Measurements from ENCODE around the gene MXRA8.

Gene MXRA8

DNA sequence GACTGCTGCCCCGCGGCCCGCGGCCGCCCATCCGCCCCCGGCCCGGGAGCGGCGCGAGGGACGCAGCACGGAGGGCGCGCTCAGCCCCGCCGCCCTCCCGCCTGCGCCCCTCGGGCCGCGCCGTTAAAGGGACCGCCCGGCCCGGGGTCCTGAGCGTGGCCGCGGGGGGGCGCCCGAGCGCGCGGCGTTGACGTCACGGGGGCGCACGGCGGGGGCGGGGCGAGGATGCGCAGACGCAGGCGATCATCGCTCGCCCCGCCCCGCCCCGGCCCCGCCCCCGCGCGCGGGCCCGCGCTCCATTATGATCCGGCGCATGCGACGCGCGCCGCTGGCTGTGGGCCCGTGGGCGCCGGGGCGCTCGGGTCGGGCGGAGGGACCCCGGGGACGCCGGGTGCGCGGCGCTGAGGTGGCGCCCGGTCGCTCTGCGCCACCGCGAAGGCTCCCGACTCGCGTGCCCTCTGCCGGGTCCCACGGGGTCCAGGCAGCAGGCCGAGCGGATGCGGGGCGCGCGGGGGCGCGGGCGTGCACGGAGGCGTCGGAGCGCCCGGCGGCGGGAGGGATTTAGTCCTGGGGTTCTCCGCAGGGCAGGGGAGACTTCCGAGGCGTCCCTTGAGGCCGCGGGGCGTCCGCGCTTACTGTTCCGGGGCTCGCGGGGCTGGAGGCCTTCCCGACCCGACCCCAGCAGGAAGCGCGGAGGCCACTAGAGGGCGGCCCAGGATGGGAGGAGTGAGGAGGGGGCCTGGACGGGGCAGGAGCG is 8.9 kb downstream of the MXRA8 start, which contains the start of gene DVL1:
TSS of gene DVL1 (minus strand) at position 163 of the 757 bp plus-strand sequence. CDS start 353 bp downstream, outside the sequence.
- DNase-seq (ENCODE audit: low read depth) = no peak

DNA sequence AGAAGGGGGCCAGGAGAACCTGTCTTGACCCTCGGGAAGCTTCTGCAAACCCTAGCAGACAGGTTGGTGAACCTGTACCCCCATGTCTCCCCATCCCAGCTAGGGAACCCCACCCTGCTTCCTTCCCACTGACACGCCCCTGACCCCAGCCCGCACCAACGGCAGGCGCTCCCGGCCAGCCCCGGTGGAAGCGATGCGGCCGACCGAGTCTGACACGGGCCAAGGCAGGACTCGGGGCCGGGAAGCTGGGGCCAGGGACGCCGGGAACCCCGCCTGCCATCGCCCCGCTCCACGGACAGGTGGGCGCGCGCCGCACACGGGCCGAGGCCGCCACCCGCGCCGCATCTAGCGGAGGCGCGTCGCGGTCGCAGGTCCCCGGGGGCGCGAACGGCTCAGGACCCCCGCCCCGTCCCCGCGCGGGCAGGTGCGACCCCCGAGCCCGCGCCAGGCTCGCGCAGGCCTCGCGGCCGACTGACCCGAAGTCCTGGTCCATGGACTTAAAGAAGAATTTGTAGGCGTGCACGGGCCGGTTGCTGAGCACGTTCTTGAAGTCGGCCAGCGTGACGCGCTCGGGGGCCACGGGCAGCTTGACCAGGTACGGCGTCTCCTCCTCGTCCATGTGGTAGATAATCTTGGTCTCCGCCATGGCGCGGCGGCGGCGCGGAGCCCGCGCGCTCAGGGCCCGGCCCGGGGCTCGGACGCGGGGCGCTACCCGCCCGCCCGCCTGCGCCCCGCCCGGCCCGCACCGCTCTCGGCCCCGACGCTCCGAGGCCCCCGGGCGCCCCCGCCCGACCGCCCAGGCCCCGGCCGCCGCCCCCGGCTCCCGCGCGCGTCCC is 9.7 kb downstream of the MXRA8 start:
- DNase-seq (ENCODE audit: low read depth) = no peak

DNA sequence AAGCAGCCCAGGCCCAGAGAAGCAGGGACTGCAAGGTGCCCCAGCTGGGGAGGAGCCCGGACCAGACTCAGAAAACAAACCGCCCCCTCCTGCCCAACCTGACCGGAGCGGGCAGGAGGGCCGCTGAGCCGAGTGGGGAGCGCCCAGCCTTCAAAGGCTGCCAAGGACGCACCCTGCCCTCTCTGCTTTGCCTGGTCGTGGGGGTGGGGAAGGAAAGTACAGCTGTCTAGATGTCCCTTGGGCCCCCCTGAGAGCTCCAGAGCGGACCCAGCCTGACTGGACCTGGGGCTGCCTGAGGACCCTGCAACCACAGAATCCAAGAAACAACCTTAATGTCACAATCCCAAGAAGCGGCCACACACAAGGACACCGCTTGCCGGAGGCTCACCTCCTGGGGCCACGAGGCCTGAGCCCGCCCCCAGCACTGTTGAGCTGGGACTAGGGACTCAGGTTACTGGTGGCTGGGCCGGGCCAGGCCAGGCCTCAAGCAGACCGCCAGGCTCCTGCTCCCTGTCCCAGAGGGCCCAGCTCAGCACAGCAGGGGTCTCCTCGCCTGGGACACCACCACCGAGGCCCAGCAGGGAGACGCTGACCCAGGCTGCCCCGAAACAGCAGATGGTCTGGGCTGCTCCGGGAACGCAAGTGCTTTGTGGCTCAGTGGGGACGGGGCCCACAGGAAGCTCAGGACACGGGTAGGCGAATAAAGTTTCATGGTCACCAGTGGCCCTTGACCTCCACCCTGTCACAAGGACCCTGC is 10.5 kb downstream of the MXRA8 start:
- no peak for DNase-seq (ENCODE audit: low read depth)

DNA sequence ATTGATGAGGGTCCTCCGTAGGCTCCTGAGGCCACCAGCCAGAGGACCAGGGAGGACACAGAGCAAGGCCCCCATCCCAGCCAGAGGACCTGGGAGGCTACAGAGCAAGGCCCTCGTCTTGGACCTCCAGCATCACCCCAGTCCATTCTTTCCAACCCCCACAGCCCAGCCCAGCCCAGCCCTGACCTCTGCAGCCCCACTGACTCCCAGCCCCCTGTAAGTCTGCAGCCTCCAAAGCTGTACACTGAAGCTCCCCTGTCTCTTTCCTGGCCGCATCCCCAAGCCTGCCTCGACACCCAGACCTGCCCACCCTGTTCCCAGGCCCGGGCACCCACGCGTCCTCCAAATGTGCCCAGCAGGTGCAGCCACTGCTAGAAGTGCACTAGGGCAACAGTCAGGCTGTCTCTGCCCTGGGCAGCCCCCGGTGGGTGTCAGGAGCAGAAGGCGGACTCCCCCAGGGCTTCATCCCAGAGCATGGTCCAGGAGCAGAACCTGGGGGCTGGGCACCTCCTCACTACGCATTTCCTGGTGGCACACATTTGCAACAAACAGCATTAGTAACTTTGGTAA is 11.2 kb downstream of the MXRA8 start:
- DNase-seq (ENCODE audit: low read depth) = no peak

DNA sequence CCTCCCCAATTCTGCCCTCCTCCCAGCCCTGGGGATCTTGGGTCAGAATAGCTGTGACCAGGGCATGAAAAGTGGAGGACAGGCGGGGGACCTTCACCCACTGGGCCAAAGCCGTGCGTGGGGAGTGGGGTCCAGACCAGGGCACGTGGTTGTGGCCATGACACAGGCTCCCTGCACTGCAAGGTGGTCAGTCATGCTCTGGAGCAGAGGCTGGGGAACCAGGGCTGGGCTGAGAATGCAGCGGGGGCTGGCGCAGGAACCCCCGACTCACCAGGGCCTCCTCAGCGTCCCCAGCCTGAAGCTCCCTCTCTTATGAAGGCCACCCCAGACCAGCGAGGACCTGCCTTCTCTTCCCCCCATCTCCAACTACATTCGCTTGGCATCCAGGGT is 11.9 kb downstream of the MXRA8 start:
- no peak for DNase-seq (ENCODE audit: low read depth)

DNA sequence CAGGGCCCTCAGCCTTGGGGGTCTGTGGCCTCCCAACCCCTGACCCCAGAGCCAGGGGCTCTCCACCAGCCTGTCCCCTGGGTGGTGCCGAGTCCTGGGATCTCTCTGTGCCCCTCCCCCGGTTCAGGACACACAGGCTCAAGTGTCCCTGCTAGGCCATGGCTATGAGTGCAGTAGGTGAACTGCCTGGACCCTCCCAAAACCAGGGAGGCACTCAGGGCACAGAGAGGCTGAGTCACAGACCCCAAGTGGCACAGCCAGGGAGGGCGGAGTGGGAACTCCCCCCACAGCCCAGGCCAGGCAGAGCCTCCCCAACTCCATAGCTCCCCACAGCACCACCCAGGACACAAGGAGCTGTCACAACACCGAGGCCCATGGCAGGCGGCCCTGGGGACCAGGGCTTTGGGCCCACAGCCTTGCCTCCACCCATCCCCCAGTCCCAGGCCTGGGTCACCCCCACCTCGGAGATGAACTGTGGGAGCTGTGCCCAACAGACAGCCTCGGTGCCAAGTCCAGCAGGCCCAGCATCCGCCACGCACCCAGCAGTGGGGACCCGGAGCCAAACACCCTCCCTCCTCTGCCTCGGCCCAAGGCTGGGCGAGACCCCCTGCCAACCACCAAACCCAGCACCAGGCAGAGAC is 12.4 kb downstream of the MXRA8 start:
- DNase-seq (ENCODE audit: low read depth) = no peak

DNA sequence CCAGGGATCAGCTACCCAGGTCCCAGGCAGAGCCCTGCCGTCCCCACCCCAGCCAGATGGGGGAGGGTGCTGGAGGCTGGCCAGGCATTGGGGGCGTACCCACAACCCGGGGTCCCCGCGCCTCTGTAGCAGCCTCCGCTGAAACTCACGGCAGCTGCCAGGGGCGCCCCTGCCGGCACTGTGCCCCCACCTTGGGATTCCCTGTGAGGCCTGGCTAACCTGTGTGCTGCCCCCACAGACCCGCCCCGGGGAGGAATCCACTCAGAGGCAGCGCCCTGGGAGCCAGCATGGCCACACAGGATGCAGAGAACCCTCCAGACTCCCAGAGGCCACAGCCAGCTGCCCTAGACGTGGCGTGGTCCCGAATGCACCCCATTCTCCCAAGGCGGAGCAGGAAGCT is 13.0 kb downstream of the MXRA8 start:
- no peak for DNase-seq (ENCODE audit: low read depth)

DNA sequence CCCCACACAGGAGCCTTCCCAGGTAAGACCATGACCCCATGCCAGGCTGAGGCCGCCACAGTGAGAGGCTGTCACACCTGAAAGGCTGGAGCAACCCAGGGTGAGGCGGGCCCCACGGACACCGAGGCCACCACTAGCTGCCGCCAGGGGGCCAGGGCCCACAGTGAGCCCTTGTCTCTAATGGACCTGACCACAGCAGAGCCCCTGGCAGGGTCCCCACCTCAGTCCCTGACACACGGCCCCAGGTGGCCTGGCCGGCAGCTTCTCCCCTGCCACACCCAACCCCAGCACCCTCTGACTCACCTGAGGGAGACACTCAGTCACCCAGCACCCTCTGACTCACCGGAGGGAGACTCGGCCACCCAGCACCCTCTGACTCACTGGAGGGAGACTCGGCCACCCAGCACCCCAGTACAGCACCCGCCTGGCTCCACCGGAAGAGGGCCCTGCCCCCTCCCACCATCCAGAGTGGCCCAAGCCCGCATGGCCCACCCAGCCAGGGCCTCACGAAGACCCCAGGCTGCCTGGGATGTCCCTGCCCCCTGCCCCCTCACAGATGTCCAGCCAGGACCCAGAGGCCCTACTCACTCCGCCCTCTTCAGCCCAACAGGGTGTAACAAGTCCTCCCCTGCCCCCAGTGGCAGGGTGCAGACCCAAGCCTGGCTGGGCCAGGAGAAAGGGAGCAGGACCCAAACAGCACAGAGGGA is 13.5 kb downstream of the MXRA8 start:
- DNase-seq (ENCODE audit: low read depth) = no peak

DNA sequence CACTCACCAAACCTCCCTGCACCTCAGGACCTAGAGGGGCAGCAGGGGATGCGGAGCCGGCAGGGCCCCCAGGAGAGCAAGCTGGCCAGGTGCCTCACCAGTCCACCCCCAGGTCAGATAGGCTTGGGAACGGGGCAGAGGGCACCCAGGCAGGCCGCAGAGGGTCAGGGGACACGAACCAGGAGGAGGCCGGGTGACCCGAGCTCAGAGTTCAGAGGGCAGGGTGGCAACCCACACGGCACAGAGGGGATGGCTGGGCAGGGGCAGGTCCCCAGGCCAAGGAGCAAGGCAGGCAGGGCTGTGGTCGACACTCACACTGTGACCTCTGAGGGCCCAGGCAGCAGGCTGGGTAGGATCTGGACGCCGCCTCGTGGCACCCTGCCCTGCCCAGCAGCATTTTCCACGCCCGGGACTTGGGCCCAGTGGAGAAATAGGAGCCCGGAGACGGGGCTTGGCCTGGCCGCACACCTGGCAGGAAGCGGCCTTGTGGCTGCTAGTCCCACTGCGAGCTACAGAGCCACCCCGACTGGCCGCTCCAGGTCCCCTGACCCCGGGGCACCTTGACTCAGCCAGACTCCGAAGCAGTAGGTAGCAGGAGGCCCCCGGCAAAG is 14.4 kb downstream of the MXRA8 start:
- DNase-seq (ENCODE audit: low read depth) = no peak

DNA sequence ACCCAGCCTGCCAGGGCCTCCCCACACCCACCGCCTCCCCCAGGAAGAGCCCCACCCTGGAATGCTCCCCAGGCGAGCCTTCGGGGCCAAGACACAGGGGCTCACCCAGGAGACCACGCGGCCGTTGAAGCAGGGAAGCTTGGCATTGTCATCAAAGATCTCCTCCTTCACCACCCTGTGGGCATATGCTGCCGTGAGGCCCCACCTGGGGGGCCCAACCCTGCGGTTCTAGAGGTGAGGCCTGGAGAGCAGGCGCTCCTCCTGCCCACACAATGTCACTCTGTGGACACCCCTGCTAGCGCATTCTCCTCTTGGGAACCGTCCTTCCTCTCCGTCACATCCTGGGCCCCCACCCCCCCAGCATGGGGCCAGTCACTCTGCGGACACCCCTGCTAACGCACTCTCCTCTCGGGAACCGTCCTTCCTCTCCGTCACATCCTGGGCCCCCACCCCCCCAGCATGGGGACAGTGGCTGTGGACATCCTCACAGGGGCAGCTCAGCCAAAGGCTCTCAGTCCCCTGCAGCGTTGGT is 15.7 kb downstream of the MXRA8 start:
- no peak for DNase-seq (ENCODE audit: low read depth)

DNA sequence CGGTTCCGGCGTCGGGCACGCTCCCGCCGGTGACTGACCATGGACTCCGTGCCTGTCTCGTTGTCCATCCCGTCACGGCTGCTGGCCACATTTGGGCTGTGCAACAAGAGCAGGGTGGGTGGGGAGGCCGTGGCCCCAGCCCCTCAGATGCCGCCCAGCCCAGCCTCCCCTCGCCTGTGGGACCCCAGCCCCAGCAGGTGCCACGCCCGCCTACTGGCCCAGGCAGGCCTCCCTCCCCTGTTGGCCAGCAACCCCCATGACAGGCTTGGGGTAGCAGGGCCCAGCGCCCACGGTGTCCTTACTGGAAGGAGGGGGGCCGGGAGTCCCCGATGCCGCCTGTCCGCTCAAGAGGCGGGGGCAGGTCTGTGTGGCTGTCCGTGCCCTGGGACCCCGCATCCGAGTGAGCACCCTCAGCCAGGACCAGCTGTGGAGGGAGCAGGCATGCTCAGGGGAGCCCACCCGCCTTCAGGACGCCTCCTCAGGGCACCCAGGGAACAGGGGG is 16.2 kb downstream of the MXRA8 start:
- no peak for DNase-seq (ENCODE audit: low read depth)

DNA sequence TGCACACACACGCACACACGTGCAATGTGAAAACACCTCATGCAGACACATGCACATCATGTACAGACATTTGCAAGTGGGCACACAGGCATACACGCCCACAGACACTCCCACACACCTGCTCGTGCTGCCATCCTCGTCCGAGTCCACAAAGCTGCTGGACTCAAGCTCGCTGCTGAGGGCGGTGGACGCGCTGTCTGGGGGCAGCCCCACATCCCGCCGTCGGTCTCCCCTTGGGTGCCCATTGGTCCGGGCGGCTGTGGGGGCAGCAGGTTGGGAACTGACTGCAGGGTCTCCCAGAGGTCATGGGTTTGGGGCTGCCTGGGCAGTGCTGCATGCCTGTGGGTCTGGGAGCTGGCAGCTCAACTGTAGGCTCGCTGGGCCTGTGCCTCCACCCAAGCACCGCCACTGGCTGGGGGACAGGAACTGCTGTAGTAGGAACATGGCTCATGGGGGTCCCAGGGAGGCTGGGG is 16.8 kb downstream of the MXRA8 start:
- no peak for DNase-seq (ENCODE audit: low read depth)

DNA sequence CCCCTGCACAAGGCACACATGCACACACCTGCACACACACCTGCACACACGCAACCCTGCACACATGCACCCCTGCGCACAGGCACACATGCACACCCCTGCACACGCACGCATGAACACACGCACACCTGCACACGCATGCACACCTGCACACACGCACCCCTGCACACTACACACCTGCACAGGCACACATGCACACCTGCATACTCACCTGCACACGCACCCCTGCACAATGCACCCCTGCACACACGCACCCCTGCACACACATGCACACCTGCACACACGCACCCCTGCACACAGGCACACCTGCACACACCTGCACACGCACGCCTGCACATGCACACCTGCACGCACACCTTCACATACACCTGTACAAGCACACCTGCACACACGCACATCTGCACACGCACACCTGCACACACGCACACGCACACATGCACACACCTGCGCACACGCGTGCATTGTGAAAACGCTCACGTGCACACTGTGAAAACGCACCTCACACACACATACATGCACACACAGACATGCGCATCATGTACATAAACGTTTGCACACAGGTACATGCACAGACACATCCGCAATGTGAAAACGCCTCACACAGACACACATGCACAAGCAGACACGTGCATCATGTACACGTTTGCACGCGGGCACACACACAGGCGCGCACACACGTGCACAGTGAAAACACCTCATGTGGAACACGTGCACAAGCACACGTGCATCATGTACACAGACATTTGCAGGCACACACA is 17.4 kb downstream of the MXRA8 start:
- no peak for DNase-seq (ENCODE audit: low read depth)

DNA sequence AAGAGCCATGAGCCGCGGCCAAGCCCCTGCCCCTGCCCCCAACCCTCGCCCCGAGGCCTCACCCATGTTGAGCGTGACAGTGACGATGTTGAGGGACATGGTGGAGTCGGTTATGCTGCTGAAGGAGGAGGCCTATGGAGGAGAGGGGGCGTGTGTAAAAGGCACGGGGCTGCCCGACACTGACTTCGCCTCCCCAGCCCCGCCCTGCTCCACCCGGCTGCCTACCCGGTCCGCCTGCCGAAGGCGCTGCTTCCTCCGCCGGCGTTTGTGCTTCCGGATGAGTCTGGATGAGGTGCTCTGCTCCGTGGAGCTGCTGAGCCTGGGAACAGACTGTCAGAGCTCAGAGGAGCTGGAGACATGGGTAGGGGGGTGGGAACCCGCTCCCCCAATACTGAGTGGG is 18.2 kb downstream of the MXRA8 start:
- DNase-seq (ENCODE audit: low read depth) = no peak

DNA sequence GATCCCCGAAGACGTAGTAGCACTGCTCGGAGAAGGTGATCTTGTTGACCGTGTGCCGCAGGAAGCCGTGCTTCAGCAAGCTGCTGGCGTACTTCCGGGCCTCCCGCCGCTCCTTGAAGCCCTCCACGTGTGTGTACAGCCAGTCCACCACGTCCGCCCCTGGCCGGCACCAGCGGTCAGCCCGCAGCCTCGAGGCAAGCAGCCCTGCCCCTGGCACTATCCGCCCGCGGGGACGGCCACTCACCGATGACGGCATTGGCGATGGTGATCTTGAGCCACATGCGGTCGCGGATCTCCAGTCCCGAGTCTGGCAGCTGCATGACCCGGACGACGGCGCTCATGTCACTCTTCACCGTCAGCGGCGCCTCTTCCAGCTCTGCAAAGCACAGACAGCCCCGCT is 20.1 kb downstream of the MXRA8 start:
- DNase-seq (ENCODE audit: low read depth) = no peak

DNA sequence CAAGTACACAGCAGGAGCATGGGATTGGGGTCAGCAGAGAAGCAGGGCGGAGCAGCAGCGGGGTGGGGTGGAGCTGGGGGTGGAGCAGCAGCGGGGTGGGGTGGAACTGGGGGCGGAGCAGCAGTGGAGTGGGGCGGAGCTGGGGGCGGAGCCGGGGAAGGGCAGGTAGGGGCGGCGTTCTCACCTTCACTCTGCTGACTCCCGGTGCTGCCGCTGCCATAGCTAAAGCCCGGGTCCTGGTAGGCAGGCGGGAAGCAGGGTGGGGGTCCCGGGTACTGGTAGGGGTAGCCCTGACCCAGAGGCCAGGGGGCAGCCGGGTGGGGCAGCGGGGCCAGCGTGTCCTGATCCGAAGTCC is 20.6 kb downstream of the MXRA8 start:
- no peak for DNase-seq (ENCODE audit: low read depth)

DNA sequence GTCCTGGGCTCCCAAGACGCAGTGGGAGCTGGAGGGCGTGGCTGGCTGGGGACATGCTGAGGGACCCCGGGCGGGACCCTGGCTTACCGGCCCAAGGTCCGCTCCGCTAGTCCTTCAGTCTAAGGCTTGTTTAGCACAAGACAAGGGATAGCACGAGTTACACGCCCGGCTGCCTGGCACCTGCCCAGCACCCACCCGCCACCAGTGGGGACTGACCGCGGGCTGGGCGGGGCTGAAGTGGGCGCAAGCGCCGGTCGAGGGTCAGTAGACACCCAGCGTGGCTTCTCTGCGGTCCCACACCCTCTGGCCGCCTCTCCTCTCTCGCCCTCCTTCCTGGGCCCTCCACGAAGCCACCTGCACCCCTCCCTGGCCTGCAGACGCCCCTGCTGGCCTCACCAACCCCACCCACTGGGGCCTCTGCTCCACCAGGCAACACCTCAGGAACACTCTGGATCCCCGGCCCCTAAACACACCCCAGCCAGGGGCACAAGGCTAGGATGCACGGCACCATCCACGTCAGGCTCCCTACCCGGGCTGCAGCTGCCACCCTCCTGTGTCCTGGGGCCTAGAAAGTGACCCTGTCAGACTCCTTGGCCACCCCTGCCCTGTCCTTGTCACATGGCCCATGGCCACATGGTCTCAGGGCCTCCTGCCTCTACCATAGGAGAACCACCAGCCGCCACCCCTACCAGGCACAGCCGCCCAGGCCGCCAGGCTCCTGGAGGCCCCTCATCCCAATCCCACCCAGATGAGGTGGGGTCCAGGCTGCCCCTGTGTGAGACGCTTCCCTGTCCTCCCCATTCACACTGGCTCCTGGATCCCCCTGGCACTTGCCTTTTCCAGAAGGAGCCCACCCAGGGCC is 21.2 kb downstream of the MXRA8 start:
- DNase-seq (ENCODE audit: low read depth) = no peak

DNA sequence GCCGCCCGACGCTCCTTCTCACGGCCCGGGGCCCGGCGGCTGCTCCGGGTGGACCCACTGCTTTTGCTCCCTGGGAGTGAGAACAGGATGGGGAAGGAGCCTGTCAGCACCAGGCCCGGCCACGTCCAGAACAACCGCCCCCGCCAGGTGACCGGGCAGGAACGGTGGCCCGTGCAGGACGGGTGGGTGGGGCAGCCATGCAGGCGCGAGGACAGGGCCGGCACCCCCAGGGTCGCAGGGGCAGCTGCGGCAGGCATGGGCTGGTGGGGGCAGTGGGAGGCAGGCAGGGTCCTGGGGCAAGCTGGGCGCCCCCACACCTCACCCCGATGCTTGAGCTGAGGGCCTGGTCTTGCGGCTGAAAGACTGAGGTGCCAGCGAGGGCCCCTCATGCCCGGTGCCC is 21.9 kb downstream of the MXRA8 start:
- no peak for DNase-seq (ENCODE audit: low read depth)
